ENCODE results near the gene C2CD4B.

C2CD4B gene

DNA sequence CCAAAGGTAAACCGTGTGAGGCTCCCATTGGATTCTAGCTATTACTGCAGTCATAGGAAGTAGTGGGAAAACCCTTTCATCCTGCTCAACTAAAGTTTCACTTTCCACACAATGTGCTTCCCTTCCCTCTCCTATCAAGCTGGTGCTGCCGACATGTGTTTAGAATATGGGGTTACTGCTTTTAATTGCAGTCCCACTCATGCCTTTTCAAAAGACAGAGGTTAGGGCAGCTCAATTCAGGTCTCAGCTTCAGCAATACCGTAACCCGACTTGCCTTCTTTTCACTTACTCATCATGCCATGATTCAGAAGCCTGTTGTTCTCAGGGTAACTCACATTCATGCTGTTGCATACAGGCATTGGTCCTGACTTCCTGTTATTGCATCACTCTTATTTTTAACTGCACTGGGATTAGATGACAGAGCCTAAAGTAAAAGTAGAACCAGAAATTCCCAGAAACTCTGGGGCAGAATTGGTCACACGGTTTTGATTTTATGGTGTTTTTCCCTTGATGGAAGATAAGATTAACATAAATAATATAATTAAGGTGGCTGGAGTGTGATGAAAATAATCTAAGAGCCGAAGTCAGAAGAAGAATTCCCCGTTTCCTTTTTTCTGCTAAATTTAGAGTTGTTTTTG, 45.7 kb downstream of the C2CD4B start:
- DNase-seq (ENCODE audit: low spot score) (peak; percentile 87), FAIRE-seq (peak; percentile 89)

GRCh38 chr15:62118520-62119226, 46.4 kb downstream of the C2CD4B start:
- FAIRE-seq, result no peak
- DNase-seq (ENCODE audit: low spot score), result peak; percentile 12

GRCh38 chr15:62115847-62116246, 49.2 kb downstream of the C2CD4B start:
- DNase-seq (ENCODE audit: low spot score) (no peak), FAIRE-seq (peak; percentile 30)

Data from RCC 7860 (cell line).